HEK293 (cell line): ENCODE measurements around the gene TMEM145.

Experiments
- CTCF ChIP-seq: fragments of 450-650 bp; formaldehyde crosslinking; IDR thresholded peaks from 2 replicates; pipeline ENCODE4 v1.5.1; 2016; ENCODE audit warnings: missing biosample characterization, missing genetic modification characterization
- GFI1B ChIP-seq: fragments of 450-650 bp; formaldehyde crosslinking; IDR thresholded peaks from 2 replicates; pipeline ENCODE4 v1.5.1; 2016; ENCODE audit warnings: missing biosample characterization, missing genetic modification characterization
- GLIS2 ChIP-seq: fragments of 450-650 bp; formaldehyde crosslinking; IDR thresholded peaks from 2 replicates; pipeline ENCODE4 v1.5.1; 2016; ENCODE audit warnings: missing biosample characterization, missing genetic modification characterization
- HOXA7 ChIP-seq: sonication (generic); formaldehyde crosslinking; IDR thresholded peaks from 2 replicates; pipeline ENCODE4 v1.8.1; 2022; ENCODE audit warnings: missing genetic modification reagents, borderline replicate concordance
- MYNN ChIP-seq: fragments of 450-650 bp; formaldehyde crosslinking; IDR thresholded peaks from 2 replicates; pipeline ENCODE4 v1.5.1; 2016; ENCODE audit warnings: missing biosample characterization, missing genetic modification characterization, borderline replicate concordance
- PRDM1 ChIP-seq: fragments of 450-650 bp; formaldehyde crosslinking; IDR thresholded peaks from 2 replicates; pipeline ENCODE4; 2016; ENCODE audit warnings: missing biosample characterization, missing genetic modification characterization
- PRDM6 ChIP-seq: fragments of 450-650 bp; formaldehyde crosslinking; IDR thresholded peaks from 2 replicates; pipeline ENCODE4 v1.5.1; 2017; ENCODE audit warnings: missing biosample characterization, missing genetic modification characterization
- SETDB1 ChIP-seq: IDR thresholded peaks from one replicate; pipeline ENCODE4 v1.6.1; 2017; ENCODE audit warnings: mild to moderate bottlenecking, low read length, moderate library complexity, mixed read lengths; ENCODE audit not compliant: insufficient read length
- YY1 ChIP-seq: fragments of 450-650 bp; formaldehyde crosslinking; IDR thresholded peaks from 2 replicates; pipeline ENCODE4 v1.5.1; 2018; ENCODE audit warnings: missing biosample characterization, missing genetic modification characterization
- ZBTB17 ChIP-seq: fragments of 450-650 bp; formaldehyde crosslinking; IDR thresholded peaks from 2 replicates; pipeline ENCODE4 v1.5.1; 2016; ENCODE audit warnings: missing biosample characterization, missing genetic modification characterization
- ZBTB21 ChIP-seq: fragments of 450-650 bp; formaldehyde crosslinking; IDR thresholded peaks from 2 replicates; pipeline ENCODE4 v1.5.1; 2017; ENCODE audit warnings: missing biosample characterization, missing genetic modification characterization
- ZBTB26 ChIP-seq: fragments of 450-650 bp; formaldehyde crosslinking; optimal IDR thresholded peaks from 2 replicates; pipeline ENCODE3; 2016; ENCODE audit warnings: missing biosample characterization, mild to moderate bottlenecking, missing genetic modification characterization
- ZNF112 ChIP-seq: fragments of 450-650 bp; formaldehyde crosslinking; IDR thresholded peaks from 2 replicates; pipeline ENCODE4 v1.5.0; 2017; ENCODE audit warnings: missing biosample characterization, missing genetic modification characterization
- ZNF23 ChIP-seq: fragments of 450-650 bp; formaldehyde crosslinking; IDR thresholded peaks from 2 replicates; pipeline ENCODE4 v1.5.1; 2016; ENCODE audit warnings: missing biosample characterization, missing genetic modification characterization, borderline replicate concordance
- ZNF239 ChIP-seq: fragments of 450-650 bp; formaldehyde crosslinking; IDR thresholded peaks from 2 replicates; pipeline ENCODE4 v1.5.1; 2016; ENCODE audit warnings: missing biosample characterization, missing genetic modification characterization
- ZNF311 ChIP-seq: fragments of 450-650 bp; formaldehyde crosslinking; IDR thresholded peaks from 2 replicates; pipeline ENCODE4 v1.5.1; 2017; ENCODE audit warnings: missing biosample characterization, missing genetic modification characterization, borderline replicate concordance
- ZNF501 ChIP-seq: fragments of 450-650 bp; formaldehyde crosslinking; IDR thresholded peaks from 2 replicates; pipeline ENCODE4 v1.5.1; 2016; ENCODE audit warnings: missing biosample characterization, missing genetic modification characterization
- ZNF510 ChIP-seq: fragments of 450-650 bp; formaldehyde crosslinking; IDR thresholded peaks from 2 replicates; pipeline ENCODE4 v1.5.1; 2018; ENCODE audit warnings: mild to moderate bottlenecking, missing genetic modification characterization, missing biosample characterization; ENCODE audit not compliant: insufficient replicate concordance
- ZNF558 ChIP-seq: fragments of 450-650 bp; formaldehyde crosslinking; IDR thresholded peaks from 2 replicates; pipeline ENCODE4 v1.5.1; 2016; ENCODE audit warnings: missing biosample characterization, missing genetic modification characterization
- ZNF768 ChIP-seq: fragments of 450-650 bp; formaldehyde crosslinking; IDR thresholded peaks from 2 replicates; pipeline ENCODE4 v1.5.1; 2018; ENCODE audit warnings: missing biosample characterization, mild to moderate bottlenecking, missing genetic modification characterization
- ZNF777 ChIP-seq: fragments of 450-650 bp; formaldehyde crosslinking; IDR thresholded peaks from 2 replicates; pipeline ENCODE4 v1.5.1; 2017; ENCODE audit warnings: missing biosample characterization, missing genetic modification characterization, borderline replicate concordance
- ZNF837 ChIP-seq: fragments of 450-650 bp; formaldehyde crosslinking; IDR thresholded peaks from 2 replicates; pipeline ENCODE4 v1.5.1; 2016; ENCODE audit warnings: missing biosample characterization, missing genetic modification characterization
- ZSCAN16 ChIP-seq: fragments of 450-650 bp; formaldehyde crosslinking; IDR thresholded peaks from 2 replicates; pipeline ENCODE4 v1.5.1; 2016; ENCODE audit warnings: missing biosample characterization, missing genetic modification characterization
- ZSCAN30 ChIP-seq: fragments of 450-650 bp; IDR thresholded peaks from 2 replicates; pipeline ENCODE4 v1.5.1; 2018; ENCODE audit warnings: missing biosample characterization, mild to moderate bottlenecking, missing genetic modification characterization, moderate library complexity
- TF ChIP-seq, protein P1 (sequence below): fragments of 450-650 bp; formaldehyde crosslinking; IDR thresholded peaks from 2 replicates; pipeline ENCODE4 v1.5.1; 2016; ENCODE audit warnings: missing biosample characterization, missing genetic modification characterization
- TF ChIP-seq, protein P2 (sequence below): IDR thresholded peaks from 2 replicates; pipeline ENCODE4 v1.6.1; 2011; ENCODE audit warnings: mild to moderate bottlenecking, low read depth, low read length, borderline replicate concordance
- TF ChIP-seq, protein P3 (sequence below): fragments of 450-650 bp; formaldehyde crosslinking; IDR thresholded peaks from 2 replicates; pipeline ENCODE4 v1.5.1; 2016; ENCODE audit warnings: missing biosample characterization, missing genetic modification characterization
- TF ChIP-seq, protein P4 (sequence below): fragments of 450-650 bp; formaldehyde crosslinking; IDR thresholded peaks from 2 replicates; pipeline ENCODE4 v1.5.1; 2016; ENCODE audit warnings: missing biosample characterization, missing genetic modification characterization

TMEM145 gene

GRCh38 chr19:42270346-42271044 is 42.6 kb upstream of the TMEM145 start (continued):
- TF ChIP-seq CTCF (tag by site-specific recombination): no peak
- no peak for TF ChIP-seq ZNF837 (tag by site-specific recombination)
- no peak for TF ChIP-seq ZNF510 (tag by site-specific recombination)
- TF ChIP-seq, protein P1, sequence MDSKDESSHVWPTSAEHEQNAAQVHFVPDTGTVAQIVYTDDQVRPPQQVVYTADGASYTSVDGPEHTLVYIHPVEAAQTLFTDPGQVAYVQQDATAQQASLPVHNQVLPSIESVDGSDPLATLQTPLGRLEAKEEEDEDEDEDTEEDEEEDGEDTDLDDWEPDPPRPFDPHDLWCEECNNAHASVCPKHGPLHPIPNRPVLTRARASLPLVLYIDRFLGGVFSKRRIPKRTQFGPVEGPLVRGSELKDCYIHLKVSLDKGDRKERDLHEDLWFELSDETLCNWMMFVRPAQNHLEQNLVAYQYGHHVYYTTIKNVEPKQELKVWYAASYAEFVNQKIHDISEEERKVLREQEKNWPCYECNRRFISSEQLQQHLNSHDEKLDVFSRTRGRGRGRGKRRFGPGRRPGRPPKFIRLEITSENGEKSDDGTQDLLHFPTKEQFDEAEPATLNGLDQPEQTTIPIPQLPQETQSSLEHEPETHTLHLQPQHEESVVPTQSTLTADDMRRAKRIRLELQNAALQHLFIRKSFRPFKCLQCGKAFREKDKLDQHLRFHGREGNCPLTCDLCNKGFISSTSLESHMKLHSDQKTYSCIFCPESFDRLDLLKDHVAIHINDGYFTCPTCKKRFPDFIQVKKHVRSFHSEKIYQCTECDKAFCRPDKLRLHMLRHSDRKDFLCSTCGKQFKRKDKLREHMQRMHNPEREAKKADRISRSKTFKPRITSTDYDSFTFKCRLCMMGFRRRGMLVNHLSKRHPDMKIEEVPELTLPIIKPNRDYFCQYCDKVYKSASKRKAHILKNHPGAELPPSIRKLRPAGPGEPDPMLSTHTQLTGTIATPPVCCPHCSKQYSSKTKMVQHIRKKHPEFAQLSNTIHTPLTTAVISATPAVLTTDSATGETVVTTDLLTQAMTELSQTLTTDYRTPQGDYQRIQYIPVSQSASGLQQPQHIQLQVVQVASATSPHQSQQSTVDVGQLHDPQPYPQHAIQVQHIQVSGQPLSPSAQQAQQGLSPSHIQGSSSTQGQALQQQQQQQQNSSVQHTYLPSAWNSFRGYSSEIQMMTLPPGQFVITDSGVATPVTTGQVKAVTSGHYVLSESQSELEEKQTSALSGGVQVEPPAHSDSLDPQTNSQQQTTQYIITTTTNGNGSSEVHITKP (tag by site-specific recombination): peak; percentile 14; the same call in 1 of the 2 replicates
- no peak for TF ChIP-seq MYNN (tag by site-specific recombination)
- no peak for TF ChIP-seq ZSCAN30 (tag by site-specific recombination)
- TF ChIP-seq ZNF777 (tag by site-specific recombination): no peak
- no peak for TF ChIP-seq PRDM1
- no peak for TF ChIP-seq SETDB1
- no peak for TF ChIP-seq ZNF112
- no peak for TF ChIP-seq ZBTB21 (tag by site-specific recombination)
- peak; percentile 69 for TF ChIP-seq ZBTB26 (tag by site-specific recombination)
- no peak for TF ChIP-seq ZSCAN16 (tag by site-specific recombination)
- no peak for TF ChIP-seq ZNF768
- TF ChIP-seq, protein P2, sequence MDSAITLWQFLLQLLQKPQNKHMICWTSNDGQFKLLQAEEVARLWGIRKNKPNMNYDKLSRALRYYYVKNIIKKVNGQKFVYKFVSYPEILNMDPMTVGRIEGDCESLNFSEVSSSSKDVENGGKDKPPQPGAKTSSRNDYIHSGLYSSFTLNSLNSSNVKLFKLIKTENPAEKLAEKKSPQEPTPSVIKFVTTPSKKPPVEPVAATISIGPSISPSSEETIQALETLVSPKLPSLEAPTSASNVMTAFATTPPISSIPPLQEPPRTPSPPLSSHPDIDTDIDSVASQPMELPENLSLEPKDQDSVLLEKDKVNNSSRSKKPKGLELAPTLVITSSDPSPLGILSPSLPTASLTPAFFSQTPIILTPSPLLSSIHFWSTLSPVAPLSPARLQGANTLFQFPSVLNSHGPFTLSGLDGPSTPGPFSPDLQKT: no peak
- peak; percentile 50; the same call in 1 of the 2 replicates for TF ChIP-seq GLIS2 (tag by site-specific recombination)
- TF ChIP-seq, protein P3, sequence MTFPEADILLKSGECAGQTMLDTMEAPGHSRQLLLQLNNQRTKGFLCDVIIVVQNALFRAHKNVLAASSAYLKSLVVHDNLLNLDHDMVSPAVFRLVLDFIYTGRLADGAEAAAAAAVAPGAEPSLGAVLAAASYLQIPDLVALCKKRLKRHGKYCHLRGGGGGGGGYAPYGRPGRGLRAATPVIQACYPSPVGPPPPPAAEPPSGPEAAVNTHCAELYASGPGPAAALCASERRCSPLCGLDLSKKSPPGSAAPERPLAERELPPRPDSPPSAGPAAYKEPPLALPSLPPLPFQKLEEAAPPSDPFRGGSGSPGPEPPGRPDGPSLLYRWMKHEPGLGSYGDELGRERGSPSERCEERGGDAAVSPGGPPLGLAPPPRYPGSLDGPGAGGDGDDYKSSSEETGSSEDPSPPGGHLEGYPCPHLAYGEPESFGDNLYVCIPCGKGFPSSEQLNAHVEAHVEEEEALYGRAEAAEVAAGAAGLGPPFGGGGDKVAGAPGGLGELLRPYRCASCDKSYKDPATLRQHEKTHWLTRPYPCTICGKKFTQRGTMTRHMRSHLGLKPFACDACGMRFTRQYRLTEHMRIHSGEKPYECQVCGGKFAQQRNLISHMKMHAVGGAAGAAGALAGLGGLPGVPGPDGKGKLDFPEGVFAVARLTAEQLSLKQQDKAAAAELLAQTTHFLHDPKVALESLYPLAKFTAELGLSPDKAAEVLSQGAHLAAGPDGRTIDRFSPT (tag by site-specific recombination): 0 out of 2 replicates have a peak, but pooled peaks have one; percentile 42
- no peak for TF ChIP-seq PRDM6 (tag by site-specific recombination)
- TF ChIP-seq, protein P4, sequence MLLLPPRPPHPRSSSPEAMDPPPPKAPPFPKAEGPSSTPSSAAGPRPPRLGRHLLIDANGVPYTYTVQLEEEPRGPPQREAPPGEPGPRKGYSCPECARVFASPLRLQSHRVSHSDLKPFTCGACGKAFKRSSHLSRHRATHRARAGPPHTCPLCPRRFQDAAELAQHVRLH (tag by site-specific recombination): no peak
- TF ChIP-seq ZNF239 (tag by site-specific recombination): no peak
- TF ChIP-seq ZNF311 (tag by site-specific recombination): no peak
- no peak for TF ChIP-seq YY1
- no peak for TF ChIP-seq GFI1B (tag by site-specific recombination)
- no peak for TF ChIP-seq ZBTB17
- TF ChIP-seq ZNF558 (tag by site-specific recombination): no peak
- no peak for TF ChIP-seq ZNF23
- no peak for TF ChIP-seq HOXA7 (CRISPR knock-in tag)
- TF ChIP-seq ZNF501 (tag by site-specific recombination): no peak
